Kidney capillary endothelial cell (primary cell): ENCODE data around the gene CAVIN2.

ENCODE experiments used
- DNase-seq: peaks from one replicate; pipeline ENCODE4 v3.0.0-alpha.2; 2018; ENCODE audit warnings: low spot score

CAVIN2 gene

GRCh38 chr2:191864628-191865374 is 17.9 kb upstream of the CAVIN2 start:
- no peak for DNase-seq

- DNase-seq: no peak
These were observed 17.1 kb upstream of the CAVIN2 start for GRCh38 chr2:191863988-191864387.

DNA sequence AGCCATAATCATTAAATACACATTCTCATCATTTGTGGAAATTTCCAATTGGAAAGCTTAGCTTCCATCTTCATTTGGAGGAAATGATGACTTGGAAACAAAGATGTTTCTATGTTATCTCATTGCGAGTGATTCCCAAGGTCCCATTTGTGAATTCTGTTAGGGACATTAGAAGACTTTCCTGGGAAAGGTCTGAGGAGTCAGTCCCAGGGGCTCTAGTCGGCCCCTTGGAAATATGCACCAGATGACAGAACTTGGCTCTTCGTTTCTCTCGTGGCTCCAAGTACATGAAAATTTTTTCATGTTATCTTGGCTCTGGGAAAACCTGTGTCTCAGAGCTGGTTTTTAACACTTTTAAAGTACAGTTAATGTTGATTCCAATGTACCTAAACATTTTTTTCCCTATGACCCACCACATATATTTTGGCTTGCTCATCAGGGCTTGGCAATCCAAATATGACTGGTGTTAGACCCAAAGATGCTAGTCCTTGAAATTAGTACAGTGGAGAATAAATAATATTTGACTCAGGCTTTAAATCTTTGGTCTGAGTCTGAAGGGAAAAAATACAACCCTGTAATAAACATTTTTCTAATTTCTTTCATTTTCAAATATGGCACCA is 15.4 kb upstream of the CAVIN2 start:
- DNase-seq: no peak

GRCh38 chr2:191860760-191861466 is 14.0 kb upstream of the CAVIN2 start:
- no peak for DNase-seq

- DNase-seq: no peak
These were observed 12.8 kb upstream of the CAVIN2 start for GRCh38 chr2:191859681-191860080.

GRCh38 chr2:191857886-191858285 is 11.0 kb upstream of the CAVIN2 start:
- no peak for DNase-seq

DNA sequence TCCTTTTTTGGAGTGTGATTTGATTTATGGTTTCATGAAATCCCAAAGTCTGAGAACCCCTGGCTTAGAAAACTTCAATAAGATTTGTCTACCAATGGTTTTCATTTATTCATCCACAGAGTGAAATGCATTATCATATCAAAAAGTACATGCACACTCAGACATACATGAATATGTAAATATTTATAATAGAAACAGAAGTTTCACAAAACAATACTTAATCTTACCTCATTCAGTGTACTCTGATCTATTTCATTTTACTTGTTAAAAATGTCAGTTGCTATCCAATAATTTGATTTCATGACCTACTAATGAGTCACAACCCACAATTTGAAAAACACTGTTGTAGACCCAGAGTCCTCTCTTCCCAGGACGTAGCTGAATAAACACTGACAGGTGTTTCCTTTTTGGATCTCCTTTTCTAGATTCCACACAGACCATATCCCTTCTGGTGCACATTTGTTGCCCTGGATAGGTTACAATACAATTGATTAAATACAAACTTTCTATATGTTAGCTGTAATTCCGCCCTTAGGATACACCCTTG is 10.4 kb upstream of the CAVIN2 start:
- DNase-seq: peak; percentile 62

- no peak for DNase-seq
These were observed 9.4 kb upstream of the CAVIN2 start for GRCh38 chr2:191856111-191856876.

DNA sequence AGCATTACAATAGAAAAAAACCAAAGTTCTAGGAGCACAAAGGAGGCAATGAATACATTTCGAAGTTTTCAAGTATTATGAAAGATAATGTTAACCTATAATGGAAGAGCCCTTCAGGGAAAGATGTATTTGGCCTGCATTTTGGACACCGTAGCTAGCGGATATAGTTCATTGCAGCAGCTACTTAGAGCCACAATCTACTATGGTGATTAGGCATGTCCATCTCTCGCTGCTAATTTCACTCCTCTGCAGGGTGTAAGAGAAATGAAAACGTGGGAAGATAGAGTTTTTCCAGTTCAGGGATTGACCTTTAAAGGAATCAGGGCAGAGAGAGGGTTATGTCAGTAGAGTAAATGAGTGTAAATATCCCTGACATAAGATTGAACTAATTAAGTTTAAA is 8.5 kb upstream of the CAVIN2 start:
- DNase-seq: no peak

DNA sequence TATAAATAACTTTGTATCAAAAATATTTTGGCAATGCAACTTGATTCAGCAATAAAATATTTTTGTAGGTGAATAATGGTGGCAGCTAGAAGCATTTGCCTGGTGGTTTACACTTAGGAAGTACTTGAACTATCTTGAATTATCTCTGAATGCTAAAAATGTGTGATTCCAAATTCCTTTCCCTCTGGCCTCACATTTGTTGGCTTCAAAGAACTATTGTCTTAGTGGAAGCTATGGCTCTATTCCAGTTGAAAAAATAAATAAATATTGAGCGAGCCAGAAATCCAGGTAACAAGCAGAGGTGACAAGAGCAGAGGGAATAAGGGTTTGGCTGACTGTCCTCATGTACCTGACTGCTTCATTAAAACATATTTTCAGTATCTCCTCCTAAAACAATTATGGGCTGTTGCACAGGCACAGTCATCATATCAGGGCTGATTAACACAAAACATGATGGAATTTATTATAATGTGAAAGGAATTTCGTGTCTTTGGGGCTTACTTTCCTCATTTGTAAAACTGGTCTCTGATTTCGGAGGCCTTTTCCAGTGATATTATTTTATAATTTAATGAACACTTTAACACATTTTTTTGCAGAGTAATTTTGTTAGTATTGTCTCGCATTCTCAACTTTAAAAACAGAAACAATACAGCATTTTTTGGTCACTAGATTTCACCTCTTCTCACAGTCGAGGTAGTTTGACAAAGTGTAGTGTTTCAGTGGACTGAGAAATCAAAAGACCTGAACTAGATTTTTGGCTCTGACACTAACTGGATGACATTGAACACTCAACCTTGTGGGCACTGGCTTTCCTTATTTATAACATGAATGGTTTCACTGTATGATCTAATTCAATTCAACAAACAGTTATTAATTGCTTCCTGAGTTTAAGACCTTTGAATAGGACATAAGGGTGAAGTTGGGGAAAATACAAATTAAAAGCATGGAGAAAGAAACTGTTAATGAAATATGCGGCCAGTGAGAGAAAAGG is 7.8 kb upstream of the CAVIN2 start:
- DNase-seq: no peak

- no peak for DNase-seq
These were observed 7.0 kb upstream of the CAVIN2 start for GRCh38 chr2:191853843-191854242.

GRCh38 chr2:191851158-191851557 is 4.3 kb upstream of the CAVIN2 start:
- DNase-seq: no peak

- DNase-seq: no peak
These were observed 2.2 kb upstream of the CAVIN2 start for GRCh38 chr2:191848771-191849767.

DNA sequence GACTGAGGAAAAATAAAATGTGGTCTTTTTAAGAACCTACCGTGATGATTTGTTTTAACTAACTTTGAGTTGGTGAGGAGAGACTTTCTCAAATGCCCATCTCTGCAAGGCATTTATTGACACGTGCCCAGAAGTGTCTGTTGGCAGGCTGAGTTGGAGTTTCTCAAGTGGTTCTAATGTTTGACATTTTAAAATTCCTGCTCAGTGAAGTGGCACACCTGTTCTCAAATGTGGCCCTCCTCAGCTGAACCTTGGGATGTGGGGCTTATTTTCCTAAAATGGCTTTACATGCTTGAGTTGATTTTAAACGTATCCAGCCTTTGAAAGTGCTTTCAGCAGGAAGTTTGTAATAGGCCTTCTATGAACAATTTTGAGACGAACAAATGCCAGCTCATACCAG is 876 bp upstream of the CAVIN2 start:
- DNase-seq: no peak

DNA sequence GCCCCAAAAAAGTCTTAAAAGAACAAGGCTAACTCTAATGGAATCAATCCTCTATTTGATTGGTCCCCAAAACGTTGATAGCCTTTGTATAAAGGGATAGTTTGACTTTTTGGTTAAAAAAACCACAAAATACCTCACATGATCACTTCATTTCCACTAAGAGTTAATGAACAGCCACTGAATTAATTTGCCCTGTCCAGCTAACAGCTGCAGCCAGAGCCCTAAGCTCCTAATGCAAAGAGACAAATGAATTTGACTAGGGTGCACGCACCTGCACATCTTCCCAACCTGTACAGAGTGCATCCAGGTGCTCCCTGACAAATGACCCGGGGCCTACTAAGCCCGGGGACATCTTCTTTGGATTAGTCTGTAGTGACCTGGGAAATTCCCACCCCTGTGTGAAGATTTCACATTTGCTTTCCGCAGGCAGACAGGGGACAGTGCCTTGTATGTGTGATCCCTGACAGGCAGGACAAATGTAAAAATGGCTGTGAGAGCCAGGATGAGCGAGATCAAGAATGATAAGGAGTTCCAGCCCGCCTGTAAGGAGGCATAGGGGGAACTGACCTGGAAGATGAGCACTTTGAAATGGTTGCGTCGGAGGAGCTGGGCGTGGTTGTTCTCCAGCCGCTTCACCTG is 893 bp downstream of the CAVIN2 start:
- no peak for DNase-seq

- no peak for DNase-seq
These were observed 1.6 kb downstream of the CAVIN2 start for GRCh38 chr2:191845248-191845715.

DNA sequence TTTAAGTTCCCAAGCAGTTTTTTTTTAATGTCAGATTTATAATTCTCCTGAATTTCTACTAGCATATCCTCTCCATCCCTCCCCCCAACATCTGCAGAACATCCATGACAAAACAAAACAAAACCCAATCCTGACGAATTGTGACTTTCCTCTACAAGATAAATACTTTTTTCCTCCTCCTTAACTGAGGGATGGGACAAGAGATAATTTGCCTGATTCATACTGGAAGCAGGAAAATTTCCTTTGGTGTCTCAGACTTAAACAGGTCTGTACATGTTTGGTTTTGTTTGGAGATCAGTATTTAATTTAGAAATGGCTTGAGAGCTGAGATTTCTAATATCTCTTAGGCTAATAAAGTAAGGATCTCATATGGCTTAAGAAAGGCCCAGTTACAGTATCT is 2.2 kb downstream of the CAVIN2 start:
- no peak for DNase-seq

DNA sequence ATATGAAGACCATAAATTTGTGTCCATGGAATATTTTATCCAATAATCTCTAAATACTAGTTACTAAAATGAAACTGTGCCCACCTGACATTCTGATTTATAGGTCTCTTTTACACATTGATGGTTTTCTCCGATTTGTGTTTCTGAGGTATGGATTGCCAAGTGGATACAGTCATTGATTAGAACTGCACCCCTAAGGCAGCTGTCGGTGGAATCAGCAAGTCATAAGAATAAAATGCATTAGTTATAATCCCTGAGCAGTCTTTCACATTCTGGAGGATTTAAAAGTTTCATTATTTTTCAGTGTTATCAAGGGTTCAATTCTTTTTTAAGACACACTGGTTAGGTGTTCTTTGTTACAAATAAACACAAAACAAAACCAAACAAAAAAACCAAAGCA is 6.0 kb downstream of the CAVIN2 start:
- no peak for DNase-seq
